GM21528 (cell line): ENCODE data around the gene OPN1MW.
"Not testable (repeated sequence)": the region's sequence is repeated elsewhere in the genome, so short reads cannot be mapped to it uniquely, and the experiment has no call there.

Experiments
- ATAC-seq: cut with Tn5 transposase; IDR thresholded peaks from one replicate; pipeline ENCODE4 v1.9.1; 2021; ENCODE audit warnings: mild to moderate bottlenecking, moderate library complexity; ENCODE audit not compliant: unreplicated experiment, low FRiP score

Gene OPN1MW

DNA sequence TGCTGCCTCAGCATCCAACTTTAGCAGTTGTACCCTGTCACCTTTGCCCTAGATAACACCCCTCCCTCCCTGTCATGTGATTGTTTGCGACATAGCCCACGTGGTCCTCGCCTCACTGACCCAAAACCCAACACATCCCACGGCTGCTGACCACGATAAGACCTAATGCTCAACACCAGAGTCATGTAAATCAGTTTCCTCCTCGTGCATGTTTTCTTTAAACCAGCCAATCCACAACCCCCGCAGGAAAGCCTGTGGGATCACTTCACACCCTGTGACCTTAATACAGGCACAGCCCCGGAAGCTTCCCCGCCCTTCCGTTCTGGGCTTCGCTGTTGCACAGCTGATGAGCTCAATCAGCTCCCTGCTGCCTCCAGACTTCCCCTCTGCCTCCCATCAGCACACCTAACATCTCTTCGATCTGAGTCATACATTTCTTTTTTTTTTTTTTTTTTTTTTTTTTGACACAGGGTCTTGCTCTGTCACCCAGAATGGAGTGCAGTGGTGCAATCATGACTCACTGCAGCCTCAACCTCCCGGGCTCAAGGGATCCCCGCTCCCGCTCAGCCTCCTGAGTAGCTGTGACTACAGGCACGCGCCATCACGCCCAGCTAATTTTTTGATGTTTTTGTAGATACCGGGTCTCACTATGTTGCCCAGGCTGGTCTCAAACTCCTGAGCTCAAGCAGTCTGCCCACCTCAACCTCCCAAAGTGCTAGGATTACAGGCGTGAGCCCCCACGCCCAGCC lies 27.4 kb downstream of the OPN1MW start:
- ATAC-seq = not testable (repeated sequence)

DNA sequence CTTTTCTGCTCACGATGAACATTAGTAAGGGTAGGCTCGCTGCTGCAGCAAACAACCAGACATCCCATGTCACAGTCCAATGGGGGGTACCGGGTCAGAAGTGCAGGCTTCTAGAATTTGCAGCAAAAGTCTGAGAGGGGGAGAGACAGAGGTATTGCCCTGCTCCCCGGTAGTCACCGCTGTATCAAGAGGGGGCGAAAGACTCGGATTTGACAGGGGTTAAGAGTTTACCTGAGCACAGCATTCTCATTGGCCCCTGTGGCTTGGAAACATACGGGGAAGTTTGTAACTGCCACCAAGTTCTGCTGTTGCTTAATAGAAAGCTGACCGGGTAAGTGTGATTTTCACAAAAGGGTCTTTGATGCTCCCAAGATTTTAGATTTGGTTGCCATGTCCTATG lies 28.7 kb downstream of the OPN1MW start:
- not testable (repeated sequence) for ATAC-seq

DNA sequence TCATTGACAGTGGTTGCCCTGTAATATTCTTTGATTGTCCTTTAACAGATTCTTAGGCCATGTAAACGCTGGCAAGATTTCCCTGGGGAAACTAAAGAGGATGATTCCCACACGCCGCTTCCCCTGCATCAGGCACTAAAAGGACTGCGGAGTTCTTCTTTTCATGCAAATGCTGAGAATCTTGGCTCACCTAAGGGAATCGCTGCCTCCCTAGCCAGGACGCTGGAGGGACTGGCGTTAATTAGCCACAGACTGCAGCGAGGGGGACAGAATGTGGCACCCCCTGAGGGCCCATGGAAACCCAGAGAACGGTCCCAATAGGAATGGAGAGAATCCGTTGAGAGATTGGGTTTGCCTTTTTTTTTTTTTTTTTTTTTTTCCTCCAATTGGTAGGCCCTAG lies 29.1 kb downstream of the OPN1MW start:
- not testable (repeated sequence) for ATAC-seq

- not testable (repeated sequence) for ATAC-seq
These were observed 37.1 kb downstream of the OPN1MW start, which contains the start of gene OPN1MW2 for GRCh38 chrX:154219456-154219855. Gene OPN1MW2 (plus strand): TSS chrX:154219756. CDS start chrX:154219816, 60 bp downstream.

- ATAC-seq = not testable (repeated sequence)
These were observed 42.9 kb downstream of the OPN1MW start for GRCh38 chrX:154225292-154225691.

GRCh38 chrX:154226706-154227105 lies 44.3 kb downstream of the OPN1MW start:
- ATAC-seq = not testable (repeated sequence)

- ATAC-seq = not testable (repeated sequence)
These were observed 49.0 kb downstream of the OPN1MW start for GRCh38 chrX:154231443-154231842.

DNA sequence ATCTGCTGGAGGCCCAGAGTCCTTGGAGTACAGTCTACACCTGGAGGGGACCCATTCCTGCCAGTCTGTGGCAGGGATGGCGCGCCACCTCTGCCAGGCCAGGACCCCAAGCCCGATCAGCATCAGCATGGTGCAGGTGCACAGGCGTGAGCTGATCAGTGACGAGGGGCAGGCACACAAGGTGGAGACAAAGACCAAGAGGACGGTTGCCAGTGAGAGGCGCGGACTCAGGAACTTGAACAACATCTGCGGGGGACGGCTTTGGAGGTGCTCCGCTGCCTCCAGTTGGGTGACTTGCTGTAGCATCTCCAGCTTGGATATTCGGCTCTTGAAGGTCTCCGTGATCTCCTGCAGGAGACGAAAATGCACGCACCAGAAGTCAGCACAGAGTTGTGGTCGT lies 51.2 kb downstream of the OPN1MW start:
- not testable (repeated sequence) for ATAC-seq

GRCh38 chrX:154238939-154239559 lies 56.7 kb downstream of the OPN1MW start:
- ATAC-seq = not testable (repeated sequence)

DNA sequence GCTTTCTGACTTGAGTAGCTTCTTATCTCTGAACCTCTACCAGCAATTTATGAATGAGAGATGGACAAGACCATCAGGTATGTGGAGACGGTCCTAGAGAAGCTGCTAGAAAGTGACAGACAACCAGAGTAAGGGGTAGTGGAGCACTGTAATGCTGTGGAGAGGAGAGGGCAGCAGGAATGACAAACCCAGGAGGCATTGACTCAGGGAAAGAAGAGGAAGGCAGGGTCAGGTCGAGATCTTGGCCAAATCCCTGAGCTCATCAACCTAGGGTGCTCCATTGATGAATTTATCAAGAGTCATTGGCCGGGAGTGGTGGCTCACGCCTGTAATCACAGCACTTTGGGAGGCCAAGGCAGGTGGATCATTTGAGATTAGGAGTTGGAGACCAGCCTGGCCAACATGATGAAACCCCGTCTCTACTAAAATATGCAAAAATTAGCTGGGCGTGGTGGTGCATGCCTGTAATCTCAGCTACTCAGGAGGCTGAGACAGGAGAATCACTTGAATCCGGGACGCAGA lies 57.6 kb downstream of the OPN1MW start:
- not testable (repeated sequence) for ATAC-seq
